ENCODE measurements around the gene PELI2.

PELI2 gene

DNA sequence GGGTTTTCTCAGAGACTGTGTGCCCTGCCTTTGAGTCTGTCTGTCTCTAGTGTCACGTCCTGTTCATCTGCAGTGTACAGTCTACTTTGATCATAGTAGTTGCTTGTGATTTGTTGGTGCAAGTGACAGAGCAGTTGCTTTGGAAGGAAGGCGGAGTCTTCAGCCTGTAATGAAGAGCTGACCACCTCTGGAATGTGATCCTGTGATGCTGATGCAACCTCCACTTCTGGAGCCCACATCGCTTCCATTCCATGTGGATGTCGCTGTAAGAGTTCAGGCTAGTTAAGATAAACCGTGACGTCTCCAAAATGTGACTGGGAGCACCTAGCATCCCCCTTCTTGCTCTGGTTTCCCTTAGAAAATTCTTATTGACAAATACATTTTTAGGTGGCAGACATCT lies 51.8 kb downstream of the PELI2 start:
- no peaks in the 10 kb centered on the region for H3K27me3 ChIP-seq (ENCODE audit: low read length)
- TF ChIP-seq CTCF (IDR thresholded peaks at IDR 0.05; ENCODE audit: insufficient read depth, low read length, poor library complexity, severe bottlenecking), result no peak
- no peak for TF ChIP-seq EZH2phosphoT487 (conservative IDR thresholded peaks at IDR 0.05; ENCODE audit: low read length)
- H3K4me3 ChIP-seq (ENCODE audit: insufficient read depth, low read length, poor library complexity, severe bottlenecking), result no peak overlapping the region
- no peaks in the 10 kb centered on the region for H3F3A ChIP-seq (ENCODE audit: insufficient read depth)
- H2AFZ ChIP-seq (ENCODE audit: low read depth, low read length, severe bottlenecking), result no peak overlapping the region
- no peak overlapping the region for H3K9ac ChIP-seq (ENCODE audit: low read length)
- no peaks in the 10 kb centered on the region for H4K20me1 ChIP-seq (ENCODE audit: low read depth, low read length)
- H3K9me2 ChIP-seq (replicated peaks; ENCODE audit: insufficient read depth, low read length), result no peaks in the 10 kb centered on the region
- H3K4me2 ChIP-seq (ENCODE audit: low read depth, low read length, poor library complexity, severe bottlenecking), result no peak overlapping the region
- H3K9me3 ChIP-seq (ENCODE audit: insufficient read depth, low read length), result no peaks in the 10 kb centered on the region
- H3K79me2 ChIP-seq (ENCODE audit: insufficient read depth, low read length), result no peaks in the 10 kb centered on the region
- no peaks in the 10 kb centered on the region for H3K36me3 ChIP-seq (ENCODE audit: low read length)
- no peak overlapping the region for H3K27ac ChIP-seq (ENCODE audit: low read depth, low read length)

DNA sequence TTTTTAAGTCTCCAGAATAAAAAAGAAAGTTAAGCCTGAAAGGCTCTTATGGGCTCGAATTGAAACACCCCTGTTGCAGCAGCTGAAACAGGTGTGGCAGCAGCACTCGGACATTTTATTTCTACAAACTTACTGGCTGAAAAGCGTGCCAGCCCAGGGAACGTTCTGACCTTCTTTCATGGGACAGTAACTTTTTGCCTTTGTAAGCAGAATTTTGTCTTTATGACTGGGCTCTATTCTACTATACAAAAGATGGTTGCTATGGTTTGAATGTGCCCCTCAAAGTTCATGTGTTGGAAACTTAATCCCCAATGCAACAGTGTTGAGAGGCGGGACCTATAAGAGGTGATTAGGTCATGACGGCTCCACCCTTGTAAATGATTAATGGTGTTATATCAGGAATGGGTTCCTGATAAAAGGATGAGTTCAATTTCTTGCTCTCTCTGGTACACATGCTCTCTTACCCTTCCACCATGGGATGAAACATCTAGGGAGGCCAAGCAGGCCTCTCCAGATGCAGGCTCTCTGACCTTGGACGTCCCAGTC lies 52.7 kb downstream of the PELI2 start:
- no peaks in the 10 kb centered on the region for H3F3A ChIP-seq (ENCODE audit: insufficient read depth)
- no peak overlapping the region for H3K9ac ChIP-seq (ENCODE audit: low read length)
- no peaks in the 10 kb centered on the region for H3K9me3 ChIP-seq (ENCODE audit: insufficient read depth, low read length)
- H3K4me3 ChIP-seq (ENCODE audit: insufficient read depth, low read length, poor library complexity, severe bottlenecking), result no peak overlapping the region
- H3K4me2 ChIP-seq (ENCODE audit: low read depth, low read length, poor library complexity, severe bottlenecking), result no peak overlapping the region
- H3K79me2 ChIP-seq (ENCODE audit: insufficient read depth, low read length), result no peaks in the 10 kb centered on the region
- H3K27me3 ChIP-seq (ENCODE audit: low read length), result no peaks in the 10 kb centered on the region
- TF ChIP-seq CTCF (IDR thresholded peaks at IDR 0.05; ENCODE audit: insufficient read depth, low read length, poor library complexity, severe bottlenecking) (no peak), EZH2phosphoT487 (conservative IDR thresholded peaks at IDR 0.05; ENCODE audit: low read length) (no peak)
- no peaks in the 10 kb centered on the region for H3K9me2 ChIP-seq (replicated peaks; ENCODE audit: insufficient read depth, low read length)
- no peak overlapping the region for H2AFZ ChIP-seq (ENCODE audit: low read depth, low read length, severe bottlenecking)
- no peaks in the 10 kb centered on the region for H4K20me1 ChIP-seq (ENCODE audit: low read depth, low read length)
- no peak overlapping the region for H3K27ac ChIP-seq (ENCODE audit: low read depth, low read length)
- no peaks in the 10 kb centered on the region for H3K36me3 ChIP-seq (ENCODE audit: low read length)

DNA sequence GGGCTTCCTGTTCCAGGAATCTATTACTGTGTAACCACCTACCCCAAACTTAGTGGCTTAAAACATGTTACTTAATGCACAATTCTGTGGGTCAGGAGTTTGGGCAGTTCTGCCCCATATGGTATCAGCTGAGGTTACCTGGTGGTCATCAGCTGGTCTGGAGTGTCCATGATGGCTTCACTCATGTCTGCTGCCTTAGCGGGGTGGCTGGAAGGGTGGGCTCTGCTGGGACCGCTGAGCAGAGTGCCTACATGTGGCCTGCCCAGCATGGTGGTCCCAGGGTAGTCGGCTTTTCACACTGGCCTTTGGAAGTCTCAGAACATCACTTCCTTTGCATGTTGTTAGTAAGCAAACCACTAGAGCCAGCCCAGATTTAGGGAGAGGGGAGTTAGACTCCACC lies 53.9 kb downstream of the PELI2 start:
- no peaks in the 10 kb centered on the region for H3K9me3 ChIP-seq (ENCODE audit: insufficient read depth, low read length)
- no peak overlapping the region for H3K9ac ChIP-seq (ENCODE audit: low read length)
- H3K79me2 ChIP-seq (ENCODE audit: insufficient read depth, low read length), result no peaks in the 10 kb centered on the region
- no peaks in the 10 kb centered on the region for H4K20me1 ChIP-seq (ENCODE audit: low read depth, low read length)
- no peaks in the 10 kb centered on the region for H3K36me3 ChIP-seq (ENCODE audit: low read length)
- no peak overlapping the region for H3K27ac ChIP-seq (ENCODE audit: low read depth, low read length)
- no peak overlapping the region for H2AFZ ChIP-seq (ENCODE audit: low read depth, low read length, severe bottlenecking)
- H3K4me2 ChIP-seq (ENCODE audit: low read depth, low read length, poor library complexity, severe bottlenecking), result no peak overlapping the region
- no peaks in the 10 kb centered on the region for H3K9me2 ChIP-seq (replicated peaks; ENCODE audit: insufficient read depth, low read length)
- no peaks in the 10 kb centered on the region for H3F3A ChIP-seq (ENCODE audit: insufficient read depth)
- H3K27me3 ChIP-seq (ENCODE audit: low read length), result no peaks in the 10 kb centered on the region
- TF ChIP-seq CTCF (IDR thresholded peaks at IDR 0.05; ENCODE audit: insufficient read depth, low read length, poor library complexity, severe bottlenecking) (no peak), EZH2phosphoT487 (conservative IDR thresholded peaks at IDR 0.05; ENCODE audit: low read length) (no peak)
- no peak overlapping the region for H3K4me3 ChIP-seq (ENCODE audit: insufficient read depth, low read length, poor library complexity, severe bottlenecking)

Data from SU-DHL-6 (cell line).